SK-N-SH treated with all-trans-retinoic acid at 6 μM for 48 hours (cell line): ENCODE results near the gene ISYNA1.

Experiments used
- ARNTL ChIP-seq: fragments of 450-650 bp; formaldehyde crosslinking; IDR thresholded peaks from 2 replicates; pipeline ENCODE4 v1.5.0; 2020; ENCODE audit warnings: low read depth, mild to moderate bottlenecking, moderate library complexity, borderline replicate concordance
- CREB5 ChIP-seq: fragments of 250-450 bp; sonication (Bioruptor Pico); IDR thresholded peaks from 2 replicates; pipeline ENCODE4 v1.5.1; 2020; ENCODE audit warnings: low read depth, mild to moderate bottlenecking, moderate library complexity
- CSRNP3 ChIP-seq: fragments of 250-450 bp; sonication (Bioruptor Pico); IDR thresholded peaks from 2 replicates; pipeline ENCODE4 v1.5.1; 2021; ENCODE audit warnings: mild to moderate bottlenecking, moderate library complexity
- GLIS3 ChIP-seq: fragments of 250-450 bp; sonication (Bioruptor Pico); IDR thresholded peaks from 2 replicates; pipeline ENCODE4 v1.5.0; 2020; ENCODE audit warnings: mild to moderate bottlenecking, moderate library complexity
- PATZ1 ChIP-seq: fragments of 250-450 bp; sonication (Bioruptor Pico); IDR thresholded peaks from 2 replicates; pipeline ENCODE4 v1.8.0; 2020; ENCODE audit warnings: mild to moderate bottlenecking, moderate library complexity, borderline replicate concordance
- RARB ChIP-seq: fragments of 250-450 bp; sonication (Bioruptor Pico); IDR thresholded peaks from 2 replicates; pipeline ENCODE4 v1.8.0; 2021; ENCODE audit warnings: mild to moderate bottlenecking, moderate library complexity
- SNAI2 ChIP-seq: fragments of 250-450 bp; sonication (Bioruptor Pico); IDR thresholded peaks from 2 replicates; pipeline ENCODE4 v1.5.0; 2020; ENCODE audit warnings: mild to moderate bottlenecking, moderate library complexity
- TCF4 ChIP-seq: fragments of 250-450 bp; sonication (Bioruptor Pico); IDR thresholded peaks from 2 replicates; pipeline ENCODE4 v1.8.0; 2021; ENCODE audit warnings: mild to moderate bottlenecking, moderate library complexity, borderline replicate concordance
- TOX ChIP-seq: fragments of 250-450 bp; sonication (Bioruptor Pico); IDR thresholded peaks from 2 replicates; pipeline ENCODE4 v1.8.0; 2021; ENCODE audit warnings: mild to moderate bottlenecking, moderate library complexity, borderline replicate concordance
- ZC3H10 ChIP-seq: fragments of 250-450 bp; sonication (Bioruptor Pico); IDR thresholded peaks from 2 replicates; pipeline ENCODE4 v1.5.1; 2021; ENCODE audit warnings: mild to moderate bottlenecking, moderate library complexity
- ZFP30 ChIP-seq: fragments of 450-650 bp; formaldehyde crosslinking; IDR thresholded peaks from 2 replicates; pipeline ENCODE4 v1.5.0; 2022; ENCODE audit warnings: mild to moderate bottlenecking, moderate library complexity
- ZNF70 ChIP-seq: fragments of 450-650 bp; formaldehyde crosslinking; IDR thresholded peaks from 2 replicates; pipeline ENCODE4 v1.5.0; 2020; ENCODE audit warnings: mild to moderate bottlenecking, moderate library complexity

GRCh38 chr19:18418029-18418482, 19.9 kb downstream of the ISYNA1 start:
- no peak for TF ChIP-seq ARNTL
- no peak for TF ChIP-seq GLIS3 (CRISPR knock-in tag)
- TF ChIP-seq TCF4 (CRISPR knock-in tag) = no peak
- no peak for TF ChIP-seq PATZ1
- no peak for TF ChIP-seq CSRNP3
- no peak for TF ChIP-seq CREB5
- TF ChIP-seq TOX (CRISPR knock-in tag) = no peak
- no peak for TF ChIP-seq SNAI2 (CRISPR knock-in tag)
- no peak for TF ChIP-seq ZC3H10 (CRISPR knock-in tag)
- TF ChIP-seq ZNF70 (CRISPR knock-in tag) = no peak
- TF ChIP-seq ZFP30 = no peak
- no peak for TF ChIP-seq RARB
